ENCODE data around the gene ELFN2.

ELFN2 gene

DNA sequence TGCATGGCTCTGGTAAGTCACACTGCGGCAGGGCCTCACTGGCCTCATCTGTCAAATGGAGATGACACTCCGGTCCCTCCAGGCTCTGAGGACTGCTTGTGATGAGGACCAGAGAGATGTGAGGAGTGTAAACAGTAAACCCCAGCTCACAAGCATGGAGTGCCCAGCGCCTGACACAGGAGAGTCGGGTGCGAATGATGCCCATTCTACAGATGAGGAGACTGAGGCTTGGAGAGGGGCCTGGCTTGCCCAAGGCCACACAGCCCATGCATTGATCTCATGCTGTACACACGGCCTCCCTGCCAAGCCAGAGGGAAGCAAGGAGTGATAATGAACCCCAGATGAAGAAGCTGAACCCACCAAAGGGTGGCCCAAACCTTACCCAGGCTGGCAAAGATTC is 37.2 kb downstream of the ELFN2 start:
- DNase-seq, result no peak

GRCh38 chr22:37388538-37388937 is 38.7 kb downstream of the ELFN2 start:
- TF ChIP-seq EZH2phosphoT487 (IDR thresholded peaks at IDR 0.05; ENCODE audit: low read length) (no peak), EZH2 (optimal IDR thresholded peaks at IDR 0.05; ENCODE audit: low read depth, low read length) (no peak)
- TF ChIP-seq, protein P1, sequence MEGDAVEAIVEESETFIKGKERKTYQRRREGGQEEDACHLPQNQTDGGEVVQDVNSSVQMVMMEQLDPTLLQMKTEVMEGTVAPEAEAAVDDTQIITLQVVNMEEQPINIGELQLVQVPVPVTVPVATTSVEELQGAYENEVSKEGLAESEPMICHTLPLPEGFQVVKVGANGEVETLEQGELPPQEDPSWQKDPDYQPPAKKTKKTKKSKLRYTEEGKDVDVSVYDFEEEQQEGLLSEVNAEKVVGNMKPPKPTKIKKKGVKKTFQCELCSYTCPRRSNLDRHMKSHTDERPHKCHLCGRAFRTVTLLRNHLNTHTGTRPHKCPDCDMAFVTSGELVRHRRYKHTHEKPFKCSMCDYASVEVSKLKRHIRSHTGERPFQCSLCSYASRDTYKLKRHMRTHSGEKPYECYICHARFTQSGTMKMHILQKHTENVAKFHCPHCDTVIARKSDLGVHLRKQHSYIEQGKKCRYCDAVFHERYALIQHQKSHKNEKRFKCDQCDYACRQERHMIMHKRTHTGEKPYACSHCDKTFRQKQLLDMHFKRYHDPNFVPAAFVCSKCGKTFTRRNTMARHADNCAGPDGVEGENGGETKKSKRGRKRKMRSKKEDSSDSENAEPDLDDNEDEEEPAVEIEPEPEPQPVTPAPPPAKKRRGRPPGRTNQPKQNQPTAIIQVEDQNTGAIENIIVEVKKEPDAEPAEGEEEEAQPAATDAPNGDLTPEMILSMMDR (IDR thresholded peaks at IDR 0.05; ENCODE audit: low read length), result no peak
- Histone ChIP-seq H3K9me2 (replicated peaks; ENCODE audit: insufficient read depth, low read length) (no peaks in the 10 kb centered on the region), H3K4me3 (ENCODE audit: low read length) (no peak overlapping the region), H3K27ac (ENCODE audit: low read length) (no peak overlapping the region), H3K4me1 (ENCODE audit: low read length) (no peaks in the 10 kb centered on the region), H3K36me3 (replicated peaks; ENCODE audit: insufficient read depth, low read length) (no peaks in the 10 kb centered on the region), H3K4me2 (ENCODE audit: low read depth, low read length) (no peak overlapping the region), H4K20me1 (ENCODE audit: insufficient read depth, low read length) (no peaks in the 10 kb centered on the region), H3F3A (ENCODE audit: insufficient read depth, low read length) (no peaks in the 10 kb centered on the region), H3K9me3 (replicated peaks; ENCODE audit: insufficient read depth, low read length) (no peaks in the 10 kb centered on the region), H3K27me3 (replicated peaks; ENCODE audit: insufficient read depth, low read length) (peaks cover 74% of the 10 kb centered on the region), H2AFZ (ENCODE audit: low read length) (no peak overlapping the region), H3K9ac (ENCODE audit: low read length) (no peak overlapping the region), H3K79me2 (ENCODE audit: low read length) (no peaks in the 10 kb centered on the region)
- no peak for DNase-seq

More for the DNA sequence above, 37.2 kb downstream of the ELFN2 start:
- H3K27ac ChIP-seq (ENCODE audit: low read length), result no peak overlapping the region
- TF ChIP-seq EZH2phosphoT487 (IDR thresholded peaks at IDR 0.05; ENCODE audit: low read length) (no peak), EZH2 (optimal IDR thresholded peaks at IDR 0.05; ENCODE audit: low read depth, low read length) (no peak)
- TF ChIP-seq, protein P1 (IDR thresholded peaks at IDR 0.05; ENCODE audit: low read length), result no peak
- no peak overlapping the region for H2AFZ ChIP-seq (ENCODE audit: low read length)
- no peaks in the 10 kb centered on the region for H3F3A ChIP-seq (ENCODE audit: insufficient read depth, low read length)
- H3K4me1 ChIP-seq (ENCODE audit: low read length), result no peaks in the 10 kb centered on the region
- H3K9me2 ChIP-seq (replicated peaks; ENCODE audit: insufficient read depth, low read length), result no peaks in the 10 kb centered on the region
- H3K4me2 ChIP-seq (ENCODE audit: low read depth, low read length), result no peak overlapping the region
- no peaks in the 10 kb centered on the region for H3K79me2 ChIP-seq (ENCODE audit: low read length)
- H3K36me3 ChIP-seq (replicated peaks; ENCODE audit: insufficient read depth, low read length), result no peaks in the 10 kb centered on the region
- H4K20me1 ChIP-seq (ENCODE audit: insufficient read depth, low read length), result no peaks in the 10 kb centered on the region
- no peak overlapping the region for H3K4me3 ChIP-seq (ENCODE audit: low read length)
- H3K9me3 ChIP-seq (replicated peaks; ENCODE audit: insufficient read depth, low read length), result no peaks in the 10 kb centered on the region
- H3K9ac ChIP-seq (ENCODE audit: low read length), result no peak overlapping the region
- H3K27me3 ChIP-seq (replicated peaks; ENCODE audit: insufficient read depth, low read length), result peaks cover 83% of the 10 kb centered on the region

GRCh38 chr22:37387793-37388192 is 39.5 kb downstream of the ELFN2 start:
- H3K9ac ChIP-seq (ENCODE audit: low read length), result no peak overlapping the region
- H3F3A ChIP-seq (ENCODE audit: insufficient read depth, low read length), result no peaks in the 10 kb centered on the region
- TF ChIP-seq, protein P1 (IDR thresholded peaks at IDR 0.05; ENCODE audit: low read length), result no peak
- no peak for TF ChIP-seq EZH2phosphoT487 (IDR thresholded peaks at IDR 0.05; ENCODE audit: low read length)
- no peak for TF ChIP-seq EZH2 (optimal IDR thresholded peaks at IDR 0.05; ENCODE audit: low read depth, low read length)
- no peak overlapping the region for H3K27ac ChIP-seq (ENCODE audit: low read length)
- H3K27me3 ChIP-seq (replicated peaks; ENCODE audit: insufficient read depth, low read length), result peaks cover 72% of the 10 kb centered on the region
- no peaks in the 10 kb centered on the region for H3K9me3 ChIP-seq (replicated peaks; ENCODE audit: insufficient read depth, low read length)
- DNase-seq, result no peak
- H3K36me3 ChIP-seq (replicated peaks; ENCODE audit: insufficient read depth, low read length), result no peaks in the 10 kb centered on the region
- no peaks in the 10 kb centered on the region for H4K20me1 ChIP-seq (ENCODE audit: insufficient read depth, low read length)
- H3K4me1 ChIP-seq (ENCODE audit: low read length), result no peaks in the 10 kb centered on the region
- H3K4me2 ChIP-seq (ENCODE audit: low read depth, low read length), result no peak overlapping the region
- H3K79me2 ChIP-seq (ENCODE audit: low read length), result no peaks in the 10 kb centered on the region
- no peak overlapping the region for H2AFZ ChIP-seq (ENCODE audit: low read length)
- H3K9me2 ChIP-seq (replicated peaks; ENCODE audit: insufficient read depth, low read length), result no peaks in the 10 kb centered on the region
- no peak overlapping the region for H3K4me3 ChIP-seq (ENCODE audit: low read length)

All from MM.1S (cell line).